ENCODE data around the gene NUDT16.

GRCh38 chr3:131348911-131349310 is 32.7 kb upstream of the NUDT16 start:
- no peak for TF ChIP-seq CTCF (IDR thresholded peaks at IDR 0.05 in 4 of 5, conservative IDR thresholded peaks at IDR 0.05 in 1 of 5)
- no peak for TF ChIP-seq POLR2A (IDR thresholded peaks at IDR 0.05)
